Right renal cortex interstitium (tissue), 3 donors: ENCODE data around the gene CDH5. TPM values are rescaled to one million over a fixed set of nuclear protein-coding genes. Genes with fewer than 3 reads are reported as not detected.

Source experiments
- polyA plus RNA-seq, 3 donors: library from polyadenylated mRNA; unstranded; fragments of 120-200 nt; gene quantifications; one replicate each; pipeline ENCODE4 v1.2.1, GENCODE V29; 2013; ENCODE audit not compliant: insufficient read length in 3 of 3

The CDH5 gene
- polyA plus RNA-seq, 3 donors = 62.7 to 68.8 (median 63.3) TPM

Other genes with a start within 250 kb of the CDH5 start
- 1 to 10 TPM in 1 of 3 donors, under 1 TPM in 2; 0.93 to 1.2 (median 0.96) TPM for gene BEAN1, start 60.6 kb downstream of the CDH5 start, polyA plus RNA-seq
- 10 to 100 TPM; 32.3 to 37.6 (median 35.8) TPM for gene TK2, start 183.4 kb downstream of the CDH5 start, polyA plus RNA-seq
- gene CKLF, start 185.9 kb downstream of the CDH5 start, polyA plus RNA-seq = 10 to 100 TPM; 34.5 to 46.5 (median 46.4) TPM
- 1 to 10 TPM; 3.9 to 5.4 (median 4.8) TPM for gene CMTM1, start 199.7 kb downstream of the CDH5 start, polyA plus RNA-seq
- under 1 TPM; 0.28 to 0.96 (median 0.41) TPM for gene CMTM2, start 212.8 kb downstream of the CDH5 start, polyA plus RNA-seq
- gene CMTM3, start 238.0 kb downstream of the CDH5 start, polyA plus RNA-seq = 10 to 100 TPM; 58.7 to 64.0 (median 63.8) TPM